ENCODE measurements around the gene VSIG10L. TPM values are rescaled to one million over a fixed set of nuclear protein-coding genes. Genes with fewer than 3 reads are reported as not detected.
A peak's percentile ranks its signal among the peaks of the same experiment; 100 is the strongest.

VSIG10L gene
- total and polyA plus RNA-seq, 4 donors = 2.6 to 12.7 (median 8.4) TPM

GRCh38 chr19:51339313-51339686 is 2.6 kb downstream of the VSIG10L start:
- WGBS (ENCODE audit: insufficient coverage) = 2% methylated on average over 10 of the region's 10 CpGs
- peaks cover 21% of the 10 kb centered on the region for H3K4me1 ChIP-seq (ENCODE audit: control insufficient read depth, insufficient read depth, low read length)
- DNase-seq (ENCODE audit: low read depth in 4 of 6, low spot score in 6 of 6) = no peak
- H3K27me3 ChIP-seq (ENCODE audit: control insufficient read depth, insufficient read depth, low read length) = peaks cover 8% of the 10 kb centered on the region
- H3K4me3 ChIP-seq (ENCODE audit: low read depth, low read length) = peak overlapping the region; percentile 55
- H3K9me3 ChIP-seq (ENCODE audit: control insufficient read depth, insufficient read depth, low read length) = no peaks in the 10 kb centered on the region
- H3K36me3 ChIP-seq (ENCODE audit: control insufficient read depth, insufficient read depth, low read length) = peaks cover 10% of the 10 kb centered on the region
- peak overlapping the region; percentile 83 for H3K27ac ChIP-seq (ENCODE audit: low read depth, low read length)

GRCh38 chr19:51338563-51339312 is 3.2 kb downstream of the VSIG10L start:
- 9% methylated on average over 35 of the region's 43 CpGs for WGBS (ENCODE audit: insufficient coverage)
- peak overlapping the region; percentile 55 for H3K4me3 ChIP-seq (ENCODE audit: low read depth, low read length)
- peak in 4 of 6 donors; percentile 61 to 91 (median 78) for DNase-seq (ENCODE audit: low read depth in 4 of 6, low spot score in 6 of 6)
- peaks cover 8% of the 10 kb centered on the region for H3K36me3 ChIP-seq (ENCODE audit: control insufficient read depth, insufficient read depth, low read length)
- no peaks in the 10 kb centered on the region for H3K9me3 ChIP-seq (ENCODE audit: control insufficient read depth, insufficient read depth, low read length)
- H3K27me3 ChIP-seq (ENCODE audit: control insufficient read depth, insufficient read depth, low read length) = peaks cover 8% of the 10 kb centered on the region
- peak overlapping the region; percentile 83 for H3K27ac ChIP-seq (ENCODE audit: low read depth, low read length)
- peaks cover 21% of the 10 kb centered on the region for H3K4me1 ChIP-seq (ENCODE audit: control insufficient read depth, insufficient read depth, low read length)

GRCh38 chr19:51337861-51338562 is 3.9 kb downstream of the VSIG10L start:
- Histone ChIP-seq H3K4me3 (ENCODE audit: low read depth, low read length) (no peak overlapping the region), H3K36me3 (ENCODE audit: control insufficient read depth, insufficient read depth, low read length) (peaks cover 8% of the 10 kb centered on the region), H3K27ac (ENCODE audit: low read depth, low read length) (no peak overlapping the region), H3K4me1 (ENCODE audit: control insufficient read depth, insufficient read depth, low read length) (peaks cover 21% of the 10 kb centered on the region), H3K9me3 (ENCODE audit: control insufficient read depth, insufficient read depth, low read length) (no peaks in the 10 kb centered on the region), H3K27me3 (ENCODE audit: control insufficient read depth, insufficient read depth, low read length) (peaks cover 8% of the 10 kb centered on the region)
- DNase-seq (ENCODE audit: low read depth in 4 of 6, low spot score in 6 of 6) = no peak
- 81% methylated on average over 18 of the region's 19 CpGs for WGBS (ENCODE audit: insufficient coverage)

GRCh38 chr19:51337141-51337860 is 4.6 kb downstream of the VSIG10L start:
- Histone ChIP-seq H3K9me3 (ENCODE audit: control insufficient read depth, insufficient read depth, low read length) (no peaks in the 10 kb centered on the region), H3K27ac (ENCODE audit: low read depth, low read length) (no peak overlapping the region), H3K4me3 (ENCODE audit: low read depth, low read length) (no peak overlapping the region), H3K36me3 (ENCODE audit: control insufficient read depth, insufficient read depth, low read length) (peaks cover 8% of the 10 kb centered on the region), H3K27me3 (ENCODE audit: control insufficient read depth, insufficient read depth, low read length) (peaks cover 8% of the 10 kb centered on the region), H3K4me1 (ENCODE audit: control insufficient read depth, insufficient read depth, low read length) (peaks cover 21% of the 10 kb centered on the region)
- no peak for DNase-seq (ENCODE audit: low read depth in 4 of 6, low spot score in 6 of 6)
- 92% methylated on average over 10 of the region's 13 CpGs for WGBS (ENCODE audit: insufficient coverage)

GRCh38 chr19:51333836-51334460 is 8.0 kb downstream of the VSIG10L start:
- Histone ChIP-seq H3K4me3 (ENCODE audit: low read depth, low read length) (no peak overlapping the region), H3K4me1 (ENCODE audit: control insufficient read depth, insufficient read depth, low read length) (peaks cover 6% of the 10 kb centered on the region), H3K36me3 (ENCODE audit: control insufficient read depth, insufficient read depth, low read length) (peaks cover 17% of the 10 kb centered on the region), H3K27me3 (ENCODE audit: control insufficient read depth, insufficient read depth, low read length) (no peaks in the 10 kb centered on the region), H3K27ac (ENCODE audit: low read depth, low read length) (no peak overlapping the region), H3K9me3 (ENCODE audit: control insufficient read depth, insufficient read depth, low read length) (no peaks in the 10 kb centered on the region)
- WGBS (ENCODE audit: insufficient coverage) = 77% methylated on average over 11 of the region's 13 CpGs
- peak in 1 of 6 donors; percentile 18 for DNase-seq (ENCODE audit: low read depth in 4 of 6, low spot score in 6 of 6)

- Histone ChIP-seq H3K4me3 (ENCODE audit: low read depth, low read length) (no peak overlapping the region), H3K27me3 (ENCODE audit: control insufficient read depth, insufficient read depth, low read length) (no peaks in the 10 kb centered on the region), H3K27ac (ENCODE audit: low read depth, low read length) (no peak overlapping the region), H3K36me3 (ENCODE audit: control insufficient read depth, insufficient read depth, low read length) (peaks cover 28% of the 10 kb centered on the region), H3K4me1 (ENCODE audit: control insufficient read depth, insufficient read depth, low read length) (peaks cover 13% of the 10 kb centered on the region), H3K9me3 (ENCODE audit: control insufficient read depth, insufficient read depth, low read length) (no peaks in the 10 kb centered on the region)
- no peak for DNase-seq (ENCODE audit: low read depth in 4 of 6, low spot score in 6 of 6)
- WGBS (ENCODE audit: insufficient coverage) = 95% methylated on average over 5 of the region's 6 CpGs
Observed at GRCh38 chr19:51331716-51332115, 10.2 kb downstream of the VSIG10L start.

GRCh38 chr19:51331193-51331592 is 10.7 kb downstream of the VSIG10L start:
- WGBS (ENCODE audit: insufficient coverage) = 62% methylated on average over 3 of the region's 3 CpGs
- H3K36me3 ChIP-seq (ENCODE audit: control insufficient read depth, insufficient read depth, low read length) = peaks cover 33% of the 10 kb centered on the region
- no peak overlapping the region for H3K27ac ChIP-seq (ENCODE audit: low read depth, low read length)
- peaks cover 13% of the 10 kb centered on the region for H3K4me1 ChIP-seq (ENCODE audit: control insufficient read depth, insufficient read depth, low read length)
- DNase-seq (ENCODE audit: low read depth in 4 of 6, low spot score in 6 of 6) = no peak
- H3K4me3 ChIP-seq (ENCODE audit: low read depth, low read length) = no peak overlapping the region
- no peaks in the 10 kb centered on the region for H3K9me3 ChIP-seq (ENCODE audit: control insufficient read depth, insufficient read depth, low read length)
- no peaks in the 10 kb centered on the region for H3K27me3 ChIP-seq (ENCODE audit: control insufficient read depth, insufficient read depth, low read length)

GRCh38 chr19:51330366-51330765 is 11.6 kb downstream of the VSIG10L start:
- Histone ChIP-seq H3K4me1 (ENCODE audit: control insufficient read depth, insufficient read depth, low read length) (peaks cover 13% of the 10 kb centered on the region), H3K27me3 (ENCODE audit: control insufficient read depth, insufficient read depth, low read length) (no peaks in the 10 kb centered on the region), H3K9me3 (ENCODE audit: control insufficient read depth, insufficient read depth, low read length) (no peaks in the 10 kb centered on the region), H3K36me3 (ENCODE audit: control insufficient read depth, insufficient read depth, low read length) (peaks cover 41% of the 10 kb centered on the region), H3K27ac (ENCODE audit: low read depth, low read length) (no peak overlapping the region), H3K4me3 (ENCODE audit: low read depth, low read length) (no peak overlapping the region)
- WGBS (ENCODE audit: insufficient coverage) = 98% methylated on average over 4 of the region's 4 CpGs
- DNase-seq (ENCODE audit: low read depth in 4 of 6, low spot score in 6 of 6) = no peak

GRCh38 chr19:51329411-51329810 is 12.5 kb downstream of the VSIG10L start:
- H3K27me3 ChIP-seq (ENCODE audit: control insufficient read depth, insufficient read depth, low read length) = no peaks in the 10 kb centered on the region
- peaks cover 13% of the 10 kb centered on the region for H3K4me1 ChIP-seq (ENCODE audit: control insufficient read depth, insufficient read depth, low read length)
- H3K36me3 ChIP-seq (ENCODE audit: control insufficient read depth, insufficient read depth, low read length) = peaks cover 46% of the 10 kb centered on the region
- no peak for DNase-seq (ENCODE audit: low read depth in 4 of 6, low spot score in 6 of 6)
- WGBS (ENCODE audit: insufficient coverage) = 90% methylated on average over 5 of the region's 5 CpGs
- no peaks in the 10 kb centered on the region for H3K9me3 ChIP-seq (ENCODE audit: control insufficient read depth, insufficient read depth, low read length)
- no peak overlapping the region for H3K4me3 ChIP-seq (ENCODE audit: low read depth, low read length)
- H3K27ac ChIP-seq (ENCODE audit: low read depth, low read length) = no peak overlapping the region

Data from spinal cord (tissue), 10 donors.